ENCODE data around the gene CORO1C. TPM values are rescaled to one million over a fixed set of nuclear protein-coding genes. Genes with fewer than 3 reads are reported as not detected.
"Not testable (repeated sequence)": the region's sequence is repeated elsewhere in the genome, so short reads cannot be mapped to it uniquely, and the experiment has no call there.

The CORO1C gene
- total RNA-seq, 2 donors from 2014 or later, result 361 to 548 TPM

DNA sequence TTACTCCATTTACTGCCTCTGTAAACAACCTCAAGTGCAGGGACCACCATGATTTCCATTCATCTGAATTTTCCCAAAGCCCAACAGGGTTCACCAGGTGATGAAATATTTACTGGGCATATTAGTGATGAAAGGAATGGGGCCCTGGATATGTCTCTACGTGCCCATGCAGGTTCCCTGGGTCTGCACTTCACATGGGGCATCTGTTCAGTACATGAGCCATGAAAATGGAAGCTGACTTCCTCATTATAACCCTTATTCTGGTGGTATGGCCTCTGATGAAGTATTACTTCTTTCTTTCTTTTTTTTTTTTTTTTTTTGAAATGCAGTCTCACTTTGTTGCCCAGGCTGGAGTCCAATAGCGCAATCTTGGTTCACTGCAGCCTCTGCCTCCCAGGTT lies 26.5 kb upstream of the CORO1C start:
- DNase-seq (ENCODE audit: low spot score), result peak; percentile 2
- intact Hi-C loops (cut with DNase I), result no loop called here

DNA sequence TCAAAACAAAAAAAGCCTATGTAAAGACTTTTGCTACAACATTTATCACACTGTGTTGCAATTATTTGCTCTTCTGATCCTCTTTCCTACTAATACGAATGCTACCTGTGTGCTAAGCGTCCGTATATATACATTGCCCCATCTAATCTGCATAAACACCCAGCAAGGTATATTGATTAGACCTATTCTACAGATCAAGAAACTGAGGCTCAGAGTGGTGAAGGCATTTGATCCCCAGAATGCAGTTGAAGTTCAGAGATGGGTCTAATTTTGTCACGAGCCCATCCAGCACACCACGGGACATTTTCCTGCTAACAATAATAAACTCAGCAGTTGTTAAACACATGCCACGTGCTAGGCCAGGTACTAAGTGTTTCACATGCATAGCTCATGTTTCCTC lies 25.1 kb upstream of the CORO1C start:
- intact Hi-C loops (cut with DNase I), result no loop called here
- no peak for DNase-seq (ENCODE audit: low spot score)

DNA sequence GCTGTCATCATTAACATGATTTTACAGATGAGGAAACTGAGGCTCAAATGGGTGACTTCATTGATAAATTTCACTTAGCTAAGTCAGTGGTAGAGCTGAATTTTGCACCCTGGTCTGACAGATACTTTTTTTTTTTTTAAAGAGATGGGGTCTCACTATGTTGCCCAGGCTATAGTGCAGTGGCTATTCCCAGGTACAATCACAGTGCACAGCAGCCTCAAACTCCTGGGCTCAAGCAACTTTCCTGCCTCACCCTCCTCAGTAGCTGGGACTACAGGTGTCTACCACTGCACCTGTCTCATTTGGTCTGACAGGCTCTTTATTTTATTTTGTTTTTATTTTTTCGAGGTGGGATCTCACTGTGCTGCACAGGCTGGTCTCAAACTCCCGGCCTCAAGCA lies 24.2 kb upstream of the CORO1C start:
- DNase-seq (ENCODE audit: low spot score), result peak; percentile 0
- intact Hi-C loops (cut with DNase I), result no loop called here

DNA sequence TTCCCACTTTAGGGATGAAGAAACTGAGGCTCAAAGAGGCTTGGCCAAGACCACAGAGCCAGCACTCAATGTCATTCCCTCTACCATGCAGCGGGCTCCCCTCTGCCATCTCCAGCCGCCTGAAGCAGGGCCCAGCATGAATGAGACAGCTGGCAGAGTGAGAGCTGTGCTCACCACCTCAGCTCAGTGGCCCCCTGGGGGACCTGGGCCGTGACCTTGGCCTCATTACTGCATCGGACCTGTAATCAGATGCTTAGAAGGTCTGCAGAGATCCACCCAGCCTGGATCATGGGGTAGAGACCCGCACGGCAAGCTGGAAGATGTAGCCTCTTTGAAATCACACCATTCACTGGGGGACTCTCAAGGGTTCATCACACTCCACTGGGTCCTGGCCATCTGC lies 22.7 kb upstream of the CORO1C start:
- peak; percentile 45 for DNase-seq (ENCODE audit: low spot score)
- intact Hi-C loops (cut with DNase I), result no loop called here

DNA sequence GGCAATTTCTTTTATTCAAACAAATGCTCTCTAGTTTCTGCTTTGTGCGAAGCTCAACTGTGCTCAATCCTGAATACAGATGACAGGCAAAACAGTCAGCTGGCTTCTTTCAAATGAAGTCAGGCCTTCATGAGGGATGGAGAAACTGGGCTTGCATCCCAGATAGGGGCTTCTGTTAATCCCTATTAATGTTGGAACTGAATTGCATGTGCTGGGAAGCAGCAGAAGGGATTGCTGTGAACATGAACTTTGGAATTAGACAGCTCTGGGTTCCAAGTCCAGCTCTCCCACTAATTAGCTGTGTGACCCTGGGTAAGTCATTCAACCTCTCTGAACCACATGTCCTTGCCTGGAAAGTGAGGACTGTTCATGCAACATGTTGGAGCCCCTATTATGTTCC lies 21.1 kb upstream of the CORO1C start:
- no peak for DNase-seq (ENCODE audit: low spot score)

DNA sequence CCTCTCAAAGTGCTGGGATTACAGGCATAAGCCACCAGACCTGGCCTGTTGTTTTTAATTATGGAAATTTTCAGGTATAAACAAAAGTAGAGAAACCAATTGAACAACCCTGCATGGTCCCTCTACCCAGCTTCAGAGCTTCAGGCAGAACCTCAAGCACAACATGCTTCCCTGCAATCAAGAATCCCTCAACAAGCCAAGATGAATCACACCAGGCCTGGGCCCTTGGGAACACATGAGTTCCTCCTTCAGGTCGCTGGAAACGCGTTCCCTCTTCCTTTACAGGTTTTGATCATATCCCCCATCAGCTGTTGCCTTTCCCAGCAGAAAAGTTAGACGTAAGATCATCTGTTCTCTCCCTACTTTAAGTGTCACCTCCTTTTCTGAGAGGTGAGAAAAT lies 20.5 kb upstream of the CORO1C start:
- no peak for DNase-seq (ENCODE audit: low spot score)
- intact Hi-C loops (cut with DNase I), result no loop called here

More for the DNA sequence above, 21.1 kb upstream of the CORO1C start:
- intact Hi-C loops (cut with DNase I), result no loop called here

DNA sequence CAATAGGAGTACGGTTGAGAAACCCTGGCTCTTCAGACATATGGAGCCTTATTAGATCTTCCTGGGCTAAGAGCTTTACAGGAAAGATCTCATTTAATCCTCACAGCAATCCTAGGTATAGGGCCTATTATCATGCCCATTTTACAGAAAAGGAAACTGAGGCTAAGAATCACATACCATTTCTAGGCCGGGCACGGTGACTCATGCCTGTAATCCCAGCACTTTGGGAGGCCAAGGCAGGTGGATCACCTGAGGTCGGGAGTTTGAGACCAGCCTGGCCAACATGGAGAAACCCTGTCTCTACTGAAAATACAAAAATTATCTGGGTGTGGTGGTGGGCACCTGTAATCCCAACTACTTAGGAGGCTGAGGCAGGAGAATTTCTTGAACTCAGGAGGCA lies 19.7 kb upstream of the CORO1C start:
- intact Hi-C loops (cut with DNase I); DNase-seq (ENCODE audit: low spot score): not testable (repeated sequence)

DNA sequence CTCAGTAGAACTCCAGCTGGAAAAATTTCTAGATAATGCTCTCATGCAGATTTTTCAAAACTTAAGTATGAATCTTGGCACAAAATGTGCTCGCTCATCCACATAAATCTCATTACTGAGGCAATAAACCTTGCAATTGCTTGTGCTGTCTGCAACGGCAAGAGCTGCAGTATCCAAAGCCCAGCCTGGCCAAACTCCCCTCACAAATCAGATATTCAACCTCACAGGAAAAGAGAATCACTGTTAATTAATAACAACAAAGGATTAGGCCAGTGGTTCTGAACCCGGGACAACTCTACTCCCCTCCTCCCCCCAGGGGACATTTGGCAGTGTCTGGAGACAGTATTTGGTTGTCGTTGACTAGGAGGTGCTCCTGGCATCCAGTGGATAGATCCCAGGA lies 19.2 kb upstream of the CORO1C start:
- DNase-seq (ENCODE audit: low spot score), result no peak
- intact Hi-C loops (cut with DNase I), result no loop called here

DNA sequence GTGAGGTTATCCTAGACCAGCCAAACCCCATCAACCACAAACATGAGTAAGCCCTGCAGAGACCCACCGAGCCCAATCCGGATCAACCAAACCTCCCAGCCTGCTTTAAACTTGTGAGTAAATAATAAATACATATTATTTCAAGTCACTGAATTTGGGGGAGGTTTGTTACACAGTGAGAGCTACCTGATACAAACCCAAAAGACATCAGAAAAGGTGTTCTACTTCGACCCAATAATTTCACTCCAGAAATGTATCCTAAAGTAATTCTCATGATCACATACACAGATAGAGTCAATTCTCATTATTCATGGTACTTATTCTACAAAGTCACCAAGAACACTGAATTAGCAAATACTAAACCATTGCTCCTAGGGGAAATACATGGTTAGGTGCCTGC lies 16.2 kb upstream of the CORO1C start:
- intact Hi-C loops (cut with DNase I), result no loop called here
- DNase-seq (ENCODE audit: low spot score), result no peak

DNA sequence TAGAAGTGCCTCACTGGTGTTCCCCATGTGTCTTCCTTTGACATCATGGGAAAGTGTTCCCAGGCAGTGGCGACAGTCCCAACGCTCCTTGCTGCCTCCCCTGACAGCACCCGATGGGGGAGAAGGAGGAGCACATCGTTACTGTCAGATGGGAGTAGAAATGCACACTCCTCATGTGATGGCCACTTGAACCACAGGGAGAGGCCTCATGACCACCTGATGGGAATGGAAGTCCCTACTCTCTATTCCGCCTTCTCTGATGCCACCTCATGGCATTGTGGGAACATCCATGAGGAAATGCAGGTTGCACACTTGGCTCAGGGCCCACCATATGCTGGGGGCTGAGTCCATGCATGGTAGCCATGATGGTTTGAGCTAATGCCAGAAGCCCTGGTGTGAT lies 14.3 kb upstream of the CORO1C start:
- no peak for DNase-seq (ENCODE audit: low spot score)
- intact Hi-C loops (cut with DNase I), result loop anchor here in 1 of 2 donors (2.0 kb wide), 1 partner anchor 23 kb away; no protein-coding TSS in a partner anchor

DNA sequence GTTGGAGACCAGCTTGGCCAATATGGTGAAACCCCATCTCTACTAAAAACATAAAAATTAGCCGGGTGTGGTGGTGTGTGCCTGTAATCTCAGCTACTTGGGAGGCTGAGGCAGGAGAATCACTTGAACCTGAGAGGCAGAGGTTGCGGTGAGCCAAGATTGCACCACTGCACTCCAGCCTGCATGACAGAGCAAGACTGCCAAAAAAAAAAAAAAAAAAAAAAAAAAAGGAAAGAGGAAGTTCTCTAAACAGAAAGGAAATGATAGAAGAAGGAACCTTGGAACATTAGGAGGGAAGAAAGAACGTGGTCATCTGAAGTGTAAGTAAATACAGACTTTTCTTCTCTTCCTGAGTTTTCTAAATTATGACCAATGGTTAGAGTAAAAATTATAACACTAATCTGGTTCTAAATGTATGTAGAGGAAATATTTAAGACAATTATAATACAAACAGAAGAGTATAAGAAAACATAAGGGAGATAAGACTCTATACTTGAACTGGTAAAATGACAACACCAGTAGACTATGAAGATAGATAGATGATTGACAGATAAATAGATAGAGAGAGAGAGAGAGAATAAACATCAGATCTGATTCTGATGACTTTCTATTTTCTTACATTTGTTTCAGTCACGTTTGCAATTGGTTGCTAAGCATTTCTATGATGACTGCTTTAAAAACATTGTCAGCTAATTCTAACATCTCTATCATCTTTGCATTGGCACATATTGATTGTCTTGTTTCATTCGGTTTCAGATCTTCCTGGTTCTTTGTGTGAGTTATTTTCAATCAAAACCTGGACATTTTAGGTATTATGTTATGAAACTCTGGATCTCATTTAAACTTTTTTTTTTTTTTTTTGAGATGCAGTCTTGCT lies 12.9 kb upstream of the CORO1C start:
- no peak for DNase-seq (ENCODE audit: low spot score)
- intact Hi-C loops (cut with DNase I), result loop anchor here in 1 of 2 donors (2.0 kb wide), 1 partner anchor 25 kb away; no protein-coding TSS in a partner anchor

DNA sequence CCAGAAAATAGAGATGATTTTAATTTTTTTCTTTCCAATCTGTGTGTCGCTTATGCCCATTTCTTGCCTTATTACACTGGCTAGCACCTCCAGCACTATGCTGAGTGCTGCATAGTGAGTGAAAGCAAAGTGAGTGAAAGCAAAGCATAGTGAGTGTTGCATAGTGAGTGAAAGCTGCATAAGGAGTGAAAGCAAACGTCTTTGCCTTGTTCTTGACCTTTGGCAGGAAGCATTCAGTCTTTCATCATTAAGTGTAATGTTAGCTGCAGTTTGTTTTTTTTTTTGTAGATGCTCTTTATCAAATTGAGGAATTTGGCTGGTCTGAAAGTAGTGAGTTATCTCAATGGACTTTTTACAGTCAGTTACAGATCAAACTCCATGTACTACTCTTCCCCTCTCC lies 6.9 kb upstream of the CORO1C start:
- intact Hi-C loops (cut with DNase I), result loop anchor here in 1 of 2 donors (10.0 kb wide), 1 partner anchor 173 kb away; the partner anchor contains the start of genes ISCU and SART3
- no peak for DNase-seq (ENCODE audit: low spot score)

DNA sequence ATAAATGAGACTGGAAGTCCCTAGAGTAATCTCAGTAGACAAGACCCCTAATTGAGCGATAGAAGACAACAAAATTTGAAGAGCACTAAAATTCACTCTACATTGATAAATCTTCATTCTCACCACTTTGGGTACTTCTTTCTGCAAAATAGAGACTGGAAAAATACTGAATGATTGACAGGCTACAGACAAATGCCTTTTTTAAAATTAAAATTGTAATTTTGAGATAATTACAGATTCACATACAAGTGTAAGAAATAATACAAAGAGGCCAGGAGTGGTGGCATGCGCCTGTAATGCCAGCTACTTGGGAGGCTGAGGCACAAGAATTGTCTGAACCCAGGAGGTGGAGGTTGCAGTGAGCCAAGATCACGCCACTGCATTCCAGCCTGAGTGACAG lies 4.5 kb upstream of the CORO1C start:
- intact Hi-C loops (cut with DNase I), result loop anchor here in 1 of 2 donors (10.0 kb wide), 1 partner anchor 171 kb away; the partner anchor contains the start of genes ISCU and SART3
- no peak for DNase-seq (ENCODE audit: low spot score)

DNA sequence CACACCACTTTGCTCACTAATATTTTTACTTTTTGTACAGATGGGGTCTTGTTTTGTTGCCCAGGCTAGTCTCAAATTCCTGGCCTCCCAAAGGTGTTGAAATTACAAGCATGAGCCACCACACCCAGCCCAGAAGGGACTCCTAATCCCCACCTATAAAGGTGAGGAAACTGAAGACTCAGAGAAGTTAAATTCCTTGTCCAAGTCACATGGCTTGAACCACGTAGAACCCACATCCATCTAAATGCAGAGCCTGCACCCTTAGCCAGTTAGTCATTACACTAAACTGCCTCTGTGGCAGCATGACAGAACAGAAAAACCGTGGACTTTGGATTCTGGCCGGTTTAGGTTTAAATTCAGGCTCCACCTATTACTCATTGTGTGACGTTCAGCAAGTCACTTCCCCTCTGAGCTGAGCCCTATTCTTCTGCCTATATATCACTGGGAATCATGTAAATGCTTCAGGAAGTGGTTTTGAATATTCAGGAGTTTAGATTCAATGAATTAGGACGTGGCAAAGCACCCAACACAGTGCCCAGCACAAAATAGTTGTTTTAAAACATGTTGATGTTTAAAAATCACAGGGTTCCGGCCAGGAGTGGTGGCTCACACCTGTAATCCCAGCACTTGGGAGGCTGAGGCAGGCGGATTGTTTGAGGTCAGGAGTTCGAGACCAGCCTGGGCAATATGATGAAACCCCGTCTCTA lies 3.0 kb upstream of the CORO1C start:
- no peak for DNase-seq (ENCODE audit: low spot score)
- intact Hi-C loops (cut with DNase I), result loop anchor here in 1 of 2 donors (5.0 to 10.0 kb wide), 3 partner anchors 53 to 170 kb away; partner anchors contain the start of genes ISCU and SART3

DNA sequence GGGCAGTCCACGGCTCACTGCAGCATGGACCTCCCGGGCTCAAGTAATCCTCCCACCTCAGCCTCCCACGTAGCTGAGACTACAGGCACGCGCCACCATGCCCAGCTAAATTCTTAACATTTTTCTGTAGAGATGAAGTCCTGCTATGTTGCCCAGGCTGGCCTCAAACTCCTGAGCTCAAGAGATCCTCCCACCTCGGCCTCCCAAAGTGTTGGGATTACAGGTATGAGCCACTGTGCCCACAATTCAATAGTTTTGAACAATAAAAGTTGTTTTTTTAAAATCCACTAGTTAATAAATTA lies 1.9 kb upstream of the CORO1C start:
- intact Hi-C loops (cut with DNase I), result loop anchor here in 1 of 2 donors (5.0 to 10.0 kb wide), 3 partner anchors 54 to 168 kb away; partner anchors contain the start of genes ISCU and SART3
- not testable (repeated sequence) for DNase-seq (ENCODE audit: low spot score)

DNA sequence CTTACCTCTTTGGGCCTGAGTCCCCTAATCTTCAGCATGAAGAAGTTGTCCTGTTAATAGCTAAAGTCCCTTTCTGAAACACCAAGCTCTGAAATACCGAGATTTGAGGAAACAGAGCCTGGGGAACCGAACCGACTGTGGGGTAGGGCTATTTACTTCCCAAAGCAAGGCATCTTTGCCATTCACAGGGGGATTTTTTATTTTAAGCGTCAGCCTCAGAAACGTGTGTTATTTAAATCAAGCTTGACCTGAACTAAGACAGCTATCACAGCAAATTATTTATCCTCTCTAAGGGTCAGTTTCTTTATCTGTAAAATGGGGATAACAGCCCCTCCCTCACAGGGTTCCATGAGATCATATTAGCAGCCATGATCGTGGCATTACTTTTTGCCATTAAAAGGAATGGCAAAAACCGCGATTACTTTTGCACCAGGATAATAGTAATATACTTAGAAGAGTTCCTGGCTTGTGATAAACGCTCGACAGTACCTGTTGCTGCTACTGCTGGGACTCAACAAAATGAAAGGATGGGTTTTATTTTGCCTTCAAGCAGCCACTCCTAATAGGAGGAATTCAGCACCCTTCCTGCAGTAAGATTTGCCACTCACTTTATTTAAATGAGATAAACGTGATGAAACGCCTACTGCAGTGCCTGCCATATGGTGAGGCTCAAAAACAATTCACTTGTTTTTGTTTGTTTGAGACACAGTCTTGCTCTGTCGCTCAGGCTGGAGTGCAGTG lies 1.3 kb upstream of the CORO1C start:
- no peak for DNase-seq (ENCODE audit: low spot score)
- intact Hi-C loops (cut with DNase I), result loop anchor here in 1 of 2 donors (5.0 to 10.0 kb wide), 3 partner anchors 55 to 168 kb away; partner anchors contain the start of genes ISCU and SART3

DNA sequence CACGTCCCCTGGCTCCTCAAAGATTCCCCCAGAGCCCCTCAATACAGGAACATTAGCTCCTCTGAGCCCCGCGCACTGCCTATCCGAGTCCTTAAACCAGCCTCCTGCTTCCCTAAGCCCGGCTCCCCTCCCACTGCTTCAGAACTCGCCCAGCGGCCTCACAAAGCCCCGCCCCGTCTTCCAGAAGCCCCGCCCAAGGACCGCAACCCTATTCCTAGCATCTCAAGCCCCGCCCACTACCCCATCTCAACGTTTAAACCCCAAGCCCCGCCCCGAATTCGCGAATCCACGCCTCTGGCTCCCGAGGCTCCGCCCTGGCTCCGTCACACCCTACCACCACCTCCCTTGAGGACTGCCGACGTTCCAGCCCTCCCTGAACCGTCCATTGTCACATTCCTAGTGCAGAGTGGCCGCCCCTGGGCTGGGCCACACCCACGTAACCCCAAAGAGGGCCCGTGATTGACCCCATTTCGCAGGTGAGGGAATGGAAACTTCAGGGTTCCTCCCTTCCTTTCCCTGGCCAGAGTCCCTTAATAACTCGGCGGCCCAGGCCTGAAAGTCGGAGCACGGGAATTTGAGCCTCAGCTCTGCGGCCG lies 646 bp upstream of the CORO1C start:
- DNase-seq (ENCODE audit: low spot score), result peak; percentile 100
- intact Hi-C loops (cut with DNase I), result loop anchor here in 1 of 2 donors (5.0 to 10.0 kb wide), 3 partner anchors 55 to 167 kb away; partner anchors contain the start of genes ISCU and SART3

DNA sequence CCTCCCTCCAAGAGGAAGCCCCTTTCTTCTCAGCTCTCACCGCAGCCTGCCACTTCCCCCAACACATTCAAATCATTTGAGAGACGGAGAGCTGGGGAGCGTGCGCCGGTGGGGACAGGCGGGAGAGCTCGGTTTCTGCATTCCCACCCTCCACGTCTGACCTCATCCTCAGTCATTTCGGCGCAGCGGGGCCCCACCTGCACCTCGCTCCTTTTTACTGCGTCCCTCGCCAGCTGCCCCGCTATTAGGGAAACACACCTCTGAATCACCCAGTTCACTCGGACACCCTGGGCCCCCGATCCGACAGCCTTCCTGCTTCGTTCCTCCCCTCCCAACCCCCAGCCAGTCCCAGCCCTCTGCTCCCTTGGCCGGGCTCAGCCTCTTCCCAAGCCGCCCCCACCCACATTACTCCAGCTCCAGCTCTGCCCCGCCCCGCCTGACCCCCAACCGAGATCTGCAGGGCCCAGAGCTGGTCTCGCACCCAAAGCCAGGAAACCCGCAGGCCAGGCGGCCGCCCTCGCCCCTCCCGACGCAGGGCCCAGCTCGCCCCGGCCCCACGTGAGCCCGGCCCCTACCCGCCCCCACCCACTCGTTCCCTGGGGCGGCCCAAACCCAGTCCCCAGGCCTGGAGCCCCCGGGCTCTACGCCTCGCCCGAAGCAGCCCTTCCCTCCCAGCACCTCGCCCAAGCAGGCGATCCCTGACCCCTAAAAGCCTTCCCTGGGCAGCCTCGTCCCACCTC lies 783 bp downstream of the CORO1C start:
- intact Hi-C loops (cut with DNase I), result loop anchor here in 1 of 2 donors (5.0 to 10.0 kb wide), 3 partner anchors 57 to 166 kb away; partner anchors contain the start of genes ISCU and SART3
- DNase-seq (ENCODE audit: low spot score), result peak; percentile 91

Data from posterior vena cava (tissue), 2 donors.